ENCODE measurements around the gene CDC42BPA. TPM values are rescaled to one million over a fixed set of nuclear protein-coding genes. Genes with fewer than 3 reads are reported as not detected.
"Not testable (repeated sequence)": the region's sequence is repeated elsewhere in the genome, so short reads cannot be mapped to it uniquely, and the experiment has no call there.

The CDC42BPA gene
- total and polyA plus RNA-seq, 2 donors (not counting 3 experiments of a cell fraction or from before 2014, with no cell fraction given): 26.1 to 92.6 TPM

DNA sequence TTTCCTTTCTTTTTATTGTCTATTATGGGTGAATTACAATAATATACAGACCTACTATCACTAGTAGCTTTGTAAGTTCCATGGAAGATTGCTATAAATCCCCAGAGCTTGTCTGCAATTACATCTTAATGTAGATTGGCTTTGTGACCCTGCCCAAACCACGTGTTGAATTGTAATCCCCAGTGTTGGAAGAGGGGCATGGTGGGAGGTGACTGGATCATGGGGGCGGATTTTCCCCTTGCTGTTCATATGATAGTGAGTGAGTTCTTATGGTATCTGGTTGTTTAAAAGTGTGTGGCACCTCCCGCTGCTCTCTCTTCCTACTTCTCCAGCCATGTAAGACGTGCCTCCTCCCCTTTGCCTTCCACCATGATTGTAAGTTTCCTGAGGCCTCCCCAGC lies 34.9 kb upstream of the CDC42BPA start:
- no peaks in the 10 kb centered on the region for H3K79me2 ChIP-seq (ENCODE audit: control insufficient read depth, insufficient read depth, low read length)
- no TSS peak for BruUV-seq (replicated peaks)
- no peak overlapping the region for H3K27ac ChIP-seq (ENCODE audit: insufficient read depth, low read depth, low read length)
- no peak overlapping the region for H2AFZ ChIP-seq (ENCODE audit: low read depth, low read length)
- DNase-seq (ENCODE audit: low read depth, low spot score): no peak
- no peak overlapping the region for H3K9ac ChIP-seq (replicated peaks; ENCODE audit: extremely low read depth, insufficient read depth, low read length)
- no peak overlapping the region for H3K4me2 ChIP-seq (ENCODE audit: insufficient read depth, low read length)
- ChIA-PET POLR2A (no interaction called here), CTCF (no interaction called here)
- no peaks in the 10 kb centered on the region for H3K27me3 ChIP-seq (ENCODE audit: control insufficient read depth in 2 of 2, insufficient read depth in 2 of 2, low read length in 2 of 2)
- H3K9me3 ChIP-seq (replicated peaks; ENCODE audit: control insufficient read depth, insufficient read depth, low read length): no peaks in the 10 kb centered on the region
- H3K4me1 ChIP-seq (ENCODE audit: control insufficient read depth, extremely low read depth, insufficient read depth, low read length): peaks cover 49% of the 10 kb centered on the region
- no peaks in the 10 kb centered on the region for H3K36me3 ChIP-seq (ENCODE audit: control insufficient read depth in 2 of 2, extremely low read depth in 1 of 2, insufficient read depth in 2 of 2, low read length in 2 of 2)
- dilution Hi-C loops (cut with MboI; ENCODE audit: extremely low pct_ligation_motif_present, low sequenced_read_pairs): no loop called here
- no peak overlapping the region for H3K4me3 ChIP-seq (replicated peaks in 1 of 3; ENCODE audit: insufficient read depth in 1 of 3, low read depth in 1 of 3, low read length in 3 of 3)
- H3K9me1 ChIP-seq (replicated peaks; ENCODE audit: control insufficient read depth, extremely low read depth, insufficient read depth, low read length): no peaks in the 10 kb centered on the region
- FAIRE-seq: no peak
- no peaks in the 10 kb centered on the region for H4K20me1 ChIP-seq (replicated peaks; ENCODE audit: control insufficient read depth, extremely low read depth, insufficient read depth, low read length)
- intact Hi-C loops (cut with micrococcal nuclease): no loop called here
- TF ChIP-seq, protein P1, sequence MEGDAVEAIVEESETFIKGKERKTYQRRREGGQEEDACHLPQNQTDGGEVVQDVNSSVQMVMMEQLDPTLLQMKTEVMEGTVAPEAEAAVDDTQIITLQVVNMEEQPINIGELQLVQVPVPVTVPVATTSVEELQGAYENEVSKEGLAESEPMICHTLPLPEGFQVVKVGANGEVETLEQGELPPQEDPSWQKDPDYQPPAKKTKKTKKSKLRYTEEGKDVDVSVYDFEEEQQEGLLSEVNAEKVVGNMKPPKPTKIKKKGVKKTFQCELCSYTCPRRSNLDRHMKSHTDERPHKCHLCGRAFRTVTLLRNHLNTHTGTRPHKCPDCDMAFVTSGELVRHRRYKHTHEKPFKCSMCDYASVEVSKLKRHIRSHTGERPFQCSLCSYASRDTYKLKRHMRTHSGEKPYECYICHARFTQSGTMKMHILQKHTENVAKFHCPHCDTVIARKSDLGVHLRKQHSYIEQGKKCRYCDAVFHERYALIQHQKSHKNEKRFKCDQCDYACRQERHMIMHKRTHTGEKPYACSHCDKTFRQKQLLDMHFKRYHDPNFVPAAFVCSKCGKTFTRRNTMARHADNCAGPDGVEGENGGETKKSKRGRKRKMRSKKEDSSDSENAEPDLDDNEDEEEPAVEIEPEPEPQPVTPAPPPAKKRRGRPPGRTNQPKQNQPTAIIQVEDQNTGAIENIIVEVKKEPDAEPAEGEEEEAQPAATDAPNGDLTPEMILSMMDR (IDR thresholded peaks at IDR 0.05; ENCODE audit: extremely low read depth in 1 of 2, insufficient read depth in 1 of 2, low read depth in 1 of 2, low read length in 2 of 2): no peak
- TF ChIP-seq, protein P2, sequence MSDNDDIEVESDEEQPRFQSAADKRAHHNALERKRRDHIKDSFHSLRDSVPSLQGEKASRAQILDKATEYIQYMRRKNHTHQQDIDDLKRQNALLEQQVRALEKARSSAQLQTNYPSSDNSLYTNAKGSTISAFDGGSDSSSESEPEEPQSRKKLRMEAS (IDR thresholded peaks at IDR 0.05; ENCODE audit: insufficient read depth, insufficient read length): no peak
- TF ChIP-seq EZH2 (IDR thresholded peaks at IDR 0.05; ENCODE audit: borderline replicate concordance, low read depth, low read length, severe bottlenecking) (no peak), POLR2AphosphoS5 (IDR thresholded peaks at IDR 0.05; ENCODE audit: insufficient read depth, low read depth, low read length) (no peak), POLR2A (IDR thresholded peaks at IDR 0.05; ENCODE audit: low read depth, low read length) (no peak), MYC (IDR thresholded peaks at IDR 0.05; ENCODE audit: low read depth, low read length) (no peak), FOS (IDR thresholded peaks at IDR 0.05; ENCODE audit: borderline replicate concordance, insufficient read depth, low read length) (no peak), JUN (IDR thresholded peaks at IDR 0.05; ENCODE audit: borderline replicate concordance, insufficient read depth, insufficient read length, low read depth) (no peak), GATA2 (IDR thresholded peaks at IDR 0.05; ENCODE audit: insufficient read depth, insufficient read length, low read depth, low read length) (no peak)

DNA sequence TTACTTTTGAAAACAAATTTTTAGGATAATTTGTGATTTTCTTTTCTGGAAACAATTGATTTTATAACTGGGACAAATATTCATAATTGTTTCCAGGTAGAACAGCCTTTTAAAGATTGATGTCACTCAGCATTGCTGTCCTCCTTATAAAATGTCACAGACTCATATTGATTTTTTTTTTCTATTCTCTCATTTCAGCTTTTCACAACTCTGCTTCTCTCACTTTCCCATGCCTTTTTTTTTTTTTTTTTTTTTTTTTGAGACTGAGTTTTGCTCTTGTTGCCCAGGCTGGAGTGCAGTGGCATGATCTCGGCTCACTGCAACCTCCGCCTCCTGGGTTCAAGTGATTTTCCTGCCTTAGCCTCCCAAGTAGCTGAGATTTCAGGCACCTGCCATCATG lies 33.9 kb upstream of the CDC42BPA start:
- POLR2A ChIA-PET; DNase-seq (ENCODE audit: low read depth, low spot score); H3K4me2 ChIP-seq (ENCODE audit: insufficient read depth, low read length); H2AFZ ChIP-seq (ENCODE audit: low read depth, low read length); H3K9me1 ChIP-seq (replicated peaks; ENCODE audit: control insufficient read depth, extremely low read depth, insufficient read depth, low read length); H3K27me3 ChIP-seq (ENCODE audit: control insufficient read depth in 2 of 2, insufficient read depth in 2 of 2, low read length in 2 of 2); H3K9me3 ChIP-seq (replicated peaks; ENCODE audit: control insufficient read depth, insufficient read depth, low read length); intact Hi-C loops (cut with micrococcal nuclease); H4K20me1 ChIP-seq (replicated peaks; ENCODE audit: control insufficient read depth, extremely low read depth, insufficient read depth, low read length); dilution Hi-C loops (cut with MboI; ENCODE audit: extremely low pct_ligation_motif_present, low sequenced_read_pairs); BruUV-seq (replicated peaks); H3K79me2 ChIP-seq (ENCODE audit: control insufficient read depth, insufficient read depth, low read length); FAIRE-seq; H3K4me3 ChIP-seq (replicated peaks in 1 of 3; ENCODE audit: insufficient read depth in 1 of 3, low read depth in 1 of 3, low read length in 3 of 3); H3K36me3 ChIP-seq (ENCODE audit: control insufficient read depth in 2 of 2, extremely low read depth in 1 of 2, insufficient read depth in 2 of 2, low read length in 2 of 2): not testable (repeated sequence)
- CTCF ChIA-PET: interaction anchor here (0.6 to 1.1 kb wide), 4 partner anchors 17 to 81 kb away, joined by 3 to 7 read pairs (median 3); no protein-coding TSS in a partner anchor
- Histone ChIP-seq H3K4me1 (ENCODE audit: control insufficient read depth, extremely low read depth, insufficient read depth, low read length) (peaks cover 41% of the 10 kb centered on the region), H3K9ac (replicated peaks; ENCODE audit: extremely low read depth, insufficient read depth, low read length) (peak overlapping the region; percentile 32), H3K27ac (ENCODE audit: insufficient read depth, low read depth, low read length) (peak overlapping the region; percentile 53)

Measured in endothelial cell of umbilical vein (primary cell).